Neuronal stem cell (in vitro differentiated cells): ENCODE data around the gene MED27.

Experiments
- DNase-seq: peaks from one replicate; pipeline ENCODE4 v3.0.0-alpha.2; 2013; ENCODE audit warnings: low spot score
- H2AFZ ChIP-seq: one replicate; pipeline ENCODE4 v1.6.1; 2013; ENCODE audit warnings: mild to moderate bottlenecking, low read length, inconsistent platforms
- H2AK5ac ChIP-seq: 2 replicates; pipeline ENCODE4 v1.6.1; 2013; ENCODE audit warnings: low read depth, mild to moderate bottlenecking, inconsistent platforms, low read length, moderate library complexity, mixed read lengths
- H2BK120ac ChIP-seq: 2 replicates; pipeline ENCODE4 v1.6.1; 2013; ENCODE audit warnings: low read depth, mild to moderate bottlenecking, inconsistent platforms, low read length, moderate library complexity, mixed read lengths
- H2BK12ac ChIP-seq: one replicate; pipeline ENCODE4 v1.6.1; 2013; ENCODE audit warnings: low read length, inconsistent platforms
- H2BK15ac ChIP-seq: 2 replicates; pipeline ENCODE4 v1.6.1; 2013; ENCODE audit warnings: mild to moderate bottlenecking, low read length, inconsistent platforms, mixed read lengths
- H2BK5ac ChIP-seq: one replicate; pipeline ENCODE4 v1.6.1; 2013; ENCODE audit warnings: inconsistent platforms, mild to moderate bottlenecking, low read length, moderate library complexity
- H3K14ac ChIP-seq: one replicate; pipeline ENCODE4 v1.6.1; 2013; ENCODE audit warnings: low read length, inconsistent platforms
- H3K18ac ChIP-seq: 2 replicates; pipeline ENCODE4 v1.6.1; 2013; ENCODE audit warnings: low read length, inconsistent platforms
- H3K23ac ChIP-seq: 2 replicates; pipeline ENCODE4 v1.6.1; 2013; ENCODE audit warnings: low read depth, mild to moderate bottlenecking, mixed read lengths, low read length, inconsistent platforms; ENCODE audit not compliant: poor library complexity
- H3K27ac ChIP-seq: replicated peaks from 3 replicates; pipeline ENCODE4 v1.5.1; 2013; ENCODE audit warnings: low read length, inconsistent platforms
- H3K27me3 ChIP-seq, 3 experiments: 2 replicates each; pipeline ENCODE4 v1.6.1; 2013; ENCODE audit warnings: low read length in 3 of 3, mild to moderate bottlenecking in 2 of 3, inconsistent platforms in 1 of 3, low read depth in 1 of 3, mixed read lengths in 1 of 3, moderate library complexity in 1 of 3; ENCODE audit not compliant: control insufficient read depth in 3 of 3, insufficient read depth in 3 of 3
- H3K36me3 ChIP-seq, 2 donors: replicated peaks in 1 of 2; 2 replicates each; pipeline ENCODE4 v1.6.1; 2013; ENCODE audit warnings: low read length in 2 of 2; ENCODE audit not compliant: control insufficient read depth in 2 of 2, insufficient read depth in 2 of 2
- H3K4ac ChIP-seq: 2 replicates; pipeline ENCODE4 v1.6.1; 2013; ENCODE audit warnings: inconsistent platforms, mild to moderate bottlenecking, low read length, moderate library complexity
- H3K4me1 ChIP-seq, 2 donors: 1 replicate in 1 of 2; 2 replicates in 1 of 2; pipeline ENCODE4 v1.6.1; 2013; ENCODE audit warnings: low read length in 2 of 2, low read depth in 1 of 2; ENCODE audit not compliant: control insufficient read depth in 2 of 2, insufficient read depth in 1 of 2
- H3K4me2 ChIP-seq: one replicate; pipeline ENCODE4 v1.6.1; 2013; ENCODE audit warnings: mild to moderate bottlenecking, low read length, inconsistent platforms; ENCODE audit not compliant: insufficient read depth, poor library complexity, severe bottlenecking
- H3K4me3 ChIP-seq, 2 donors: 2 replicates each; pipeline ENCODE4 v1.5.1; 2013; ENCODE audit warnings: low read length in 2 of 2, mild to moderate bottlenecking in 2 of 2, inconsistent platforms in 1 of 2, moderate library complexity in 1 of 2
- H3K79me1 ChIP-seq: one replicate; pipeline ENCODE4 v1.6.1; 2013; ENCODE audit warnings: low read depth, mild to moderate bottlenecking, inconsistent platforms, low read length, moderate library complexity
- H3K9ac ChIP-seq: one replicate; pipeline ENCODE4 v1.6.1; 2013; ENCODE audit warnings: mild to moderate bottlenecking, low read depth, low read length, inconsistent platforms; ENCODE audit not compliant: poor library complexity
- H3K9me3 ChIP-seq, 2 donors: replicated peaks in 1 of 2; 2 replicates each; pipeline versions ENCODE3 to v1.6.1; 2013; ENCODE audit warnings: low read length in 2 of 2, mild to moderate bottlenecking in 2 of 2, inconsistent platforms in 1 of 2, low read depth in 1 of 2, mixed read lengths in 1 of 2, moderate library complexity in 1 of 2; ENCODE audit not compliant: control insufficient read depth in 2 of 2, insufficient read depth in 1 of 2
- H4K8ac ChIP-seq: one replicate; pipeline ENCODE4 v1.6.1; 2013; ENCODE audit warnings: low read depth, mild to moderate bottlenecking, inconsistent platforms, low read length, moderate library complexity
- H4K91ac ChIP-seq: one replicate; pipeline ENCODE4 v1.6.1; 2013; ENCODE audit warnings: low read length, low read depth, mild to moderate bottlenecking, inconsistent platforms; ENCODE audit not compliant: poor library complexity
- WGBS, 2 donors: extraction: QIAGEN DNeasy Blood & Tissue Kit; methylation state at CpG; one replicate each; pipeline ENCODE4 v1.1.7; 2013; ENCODE audit warnings: missing lambda C conversion rate in 2 of 2, mixed read lengths in 1 of 2; ENCODE audit not compliant: insufficient read length in 2 of 2, insufficient replicate concordance in 1 of 2; ENCODE audit errors: extremely low coverage in 2 of 2; 5-methylcytosine and 5-hydroxymethylcytosine counted together

MED27 gene

DNA sequence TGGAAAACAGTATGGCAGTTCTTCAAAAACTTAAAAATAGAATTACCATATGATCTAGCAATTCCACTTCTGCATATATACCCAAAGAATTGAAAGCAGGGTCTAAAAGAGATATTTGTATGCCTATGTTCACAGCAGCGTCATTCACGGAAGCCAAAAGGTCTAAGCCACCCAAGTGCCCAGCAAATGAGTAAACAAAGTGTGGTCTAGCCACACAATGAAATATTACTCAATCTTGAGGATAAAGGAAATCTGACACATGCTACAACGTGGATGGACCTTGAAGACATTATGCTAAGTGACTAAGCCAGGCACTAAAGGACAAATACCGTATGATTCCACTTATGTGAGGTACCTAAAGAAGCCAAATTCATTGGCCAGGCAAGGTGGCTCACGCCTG lies 11.1 kb upstream of the MED27 start:
- H3K27ac ChIP-seq, result no peak overlapping the region
- H3K9ac ChIP-seq, result no peak overlapping the region
- no peaks in the 10 kb centered on the region for H3K79me1 ChIP-seq
- peaks cover 0 to 5% of the 10 kb centered on the region in 2 donors for H3K4me1 ChIP-seq
- H2BK5ac ChIP-seq, result no peak overlapping the region
- H3K4me3 ChIP-seq, result no peak overlapping the region
- H3K27me3 ChIP-seq, result peaks cover 0 to 9% (median 0%) of the 10 kb centered on the region in 3 experiments
- no peak overlapping the region for H2AK5ac ChIP-seq
- H2BK15ac ChIP-seq, result no peak overlapping the region
- H4K91ac ChIP-seq, result no peak overlapping the region
- WGBS, 2 donors, result no CpG with 5 or more reads among the region's 5 CpGs
- no peak overlapping the region for H3K4ac ChIP-seq
- no peak overlapping the region for H2BK12ac ChIP-seq
- no peak overlapping the region for H3K18ac ChIP-seq
- H3K23ac ChIP-seq, result no peak overlapping the region
- H3K14ac ChIP-seq, result no peak overlapping the region
- no peak overlapping the region for H2AFZ ChIP-seq
- no peaks in the 10 kb centered on the region for H3K36me3 ChIP-seq
- no peak overlapping the region for H4K8ac ChIP-seq
- DNase-seq, result no peak
- no peaks in the 10 kb centered on the region for H3K9me3 ChIP-seq
- no peak overlapping the region for H3K4me2 ChIP-seq
- no peak overlapping the region for H2BK120ac ChIP-seq

DNA sequence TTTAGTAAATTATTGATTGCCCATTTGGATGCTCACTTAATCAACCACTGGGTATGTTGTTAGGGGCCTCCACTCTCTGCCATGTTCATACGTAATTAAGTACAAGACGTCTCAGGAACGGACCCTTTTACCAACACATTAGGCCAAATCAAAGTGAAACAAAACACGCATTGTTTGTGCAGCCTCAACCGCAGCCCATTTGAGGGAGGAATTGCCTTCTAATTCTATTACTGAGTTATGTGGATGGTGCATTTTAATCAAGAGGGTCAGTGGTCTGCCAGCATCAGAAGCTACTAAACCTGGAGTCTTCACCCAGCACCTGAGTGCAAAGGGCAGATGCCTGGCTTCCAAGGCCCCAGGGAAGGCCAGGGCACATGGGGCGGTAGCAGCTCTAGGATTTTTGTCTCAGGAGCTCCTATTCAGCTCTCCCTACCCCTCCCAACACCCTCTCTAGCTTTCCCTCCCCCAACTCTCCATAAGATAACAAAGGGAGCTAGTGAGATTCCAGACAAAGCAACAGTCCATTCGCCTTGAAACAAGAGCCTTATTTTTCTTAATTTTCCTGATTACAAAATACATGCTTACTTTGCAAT lies 7.9 kb upstream of the MED27 start:
- WGBS, 2 donors, result no CpG with 5 or more reads among the region's 7 CpGs
- Histone ChIP-seq H3K14ac (peak overlapping the region; percentile 79), H3K9me3 (no peaks in the 10 kb centered on the region), H3K27ac (no peak overlapping the region), H3K4me2 (no peak overlapping the region), H4K91ac (no peak overlapping the region), H3K4ac (no peak overlapping the region), H3K9ac (no peak overlapping the region), H2AK5ac (no peak overlapping the region), H2AFZ (no peak overlapping the region), H2BK15ac (no peak overlapping the region), H4K8ac (no peak overlapping the region), H3K18ac (no peak overlapping the region), H2BK5ac (no peak overlapping the region), H2BK12ac (no peak overlapping the region), H3K4me1 (peaks cover 0 to 5% of the 10 kb centered on the region in 2 donors), H3K27me3 (peaks cover 0 to 6% (median 0%) of the 10 kb centered on the region in 3 experiments), H3K4me3 (no peak overlapping the region), H3K23ac (no peak overlapping the region), H2BK120ac (no peak overlapping the region), H3K79me1 (no peaks in the 10 kb centered on the region), H3K36me3 (no peaks in the 10 kb centered on the region)
- DNase-seq, result no peak

- Histone ChIP-seq H3K4me3 (no peak overlapping the region), H2BK120ac (no peak overlapping the region), H3K4ac (no peak overlapping the region), H2BK15ac (no peak overlapping the region), H3K4me2 (no peak overlapping the region), H3K9ac (no peak overlapping the region), H2AFZ (no peak overlapping the region), H3K27ac (no peak overlapping the region), H3K36me3 (peaks cover 0 to 3% of the 10 kb centered on the region in 2 donors), H2AK5ac (no peak overlapping the region), H3K23ac (no peak overlapping the region), H4K8ac (no peak overlapping the region), H3K27me3 (peaks cover 0 to 6% (median 0%) of the 10 kb centered on the region in 3 experiments), H3K4me1 (peaks cover 2 to 10% of the 10 kb centered on the region in 2 donors), H3K9me3 (no peaks in the 10 kb centered on the region), H3K18ac (no peak overlapping the region), H2BK5ac (no peak overlapping the region), H3K79me1 (peaks cover 2% of the 10 kb centered on the region), H2BK12ac (no peak overlapping the region), H3K14ac (no peak overlapping the region), H4K91ac (no peak overlapping the region)
- DNase-seq, result no peak
- no CpG with 5 or more reads among the region's 5 CpGs for WGBS, 2 donors
Measured at GRCh38 chr9:132082188-132082587, 2.5 kb upstream of the MED27 start.

GRCh38 chr9:132078699-132079356 lies 839 bp downstream of the MED27 start:
- H4K8ac ChIP-seq, result no peak overlapping the region
- peaks cover 3 to 30% of the 10 kb centered on the region in 2 donors for H3K36me3 ChIP-seq
- no peak overlapping the region for H2BK120ac ChIP-seq
- no peak overlapping the region for H2BK5ac ChIP-seq
- no peak overlapping the region for H4K91ac ChIP-seq
- peak overlapping the region; percentile 77 for H2AFZ ChIP-seq
- H3K18ac ChIP-seq, result no peak overlapping the region
- H3K14ac ChIP-seq, result no peak overlapping the region
- no peak overlapping the region for H3K27ac ChIP-seq
- DNase-seq, result no peak
- H3K4me3 ChIP-seq, result peak overlapping the region; percentile 84 to 92
- peak overlapping the region; percentile 85 for H3K9ac ChIP-seq
- WGBS, 2 donors, result no CpG with 5 or more reads among the region's 12 CpGs
- no peaks in the 10 kb centered on the region for H3K9me3 ChIP-seq
- peak overlapping the region; percentile 74 for H3K4me2 ChIP-seq
- H2BK12ac ChIP-seq, result no peak overlapping the region
- peaks cover 2% of the 10 kb centered on the region for H3K79me1 ChIP-seq
- peaks cover 2 to 10% of the 10 kb centered on the region in 2 donors for H3K4me1 ChIP-seq
- H2AK5ac ChIP-seq, result peak overlapping the region; percentile 41
- H3K4ac ChIP-seq, result no peak overlapping the region
- H3K23ac ChIP-seq, result no peak overlapping the region
- no peaks in the 10 kb centered on the region for H3K27me3 ChIP-seq
- no peak overlapping the region for H2BK15ac ChIP-seq
